IPS-18a (cell line): ENCODE measurements around the gene GJA4.
A peak's percentile ranks its signal among the peaks of the same experiment; 100 is the strongest.
"Not testable (repeated sequence)": the region's sequence is repeated elsewhere in the genome, so short reads cannot be mapped to it uniquely, and the experiment has no call there.

Experiments
- H3K27ac ChIP-seq: one replicate; pipeline ENCODE4 v1.5.1; 2013; ENCODE audit warnings: low read length
- H3K27me3 ChIP-seq: one replicate; pipeline ENCODE4 v1.6.1; 2013; ENCODE audit warnings: mild to moderate bottlenecking, low read length; ENCODE audit not compliant: control insufficient read depth, insufficient read depth
- H3K36me3 ChIP-seq: one replicate; pipeline ENCODE4 v1.6.1; 2013; ENCODE audit warnings: low read depth, low read length; ENCODE audit not compliant: control insufficient read depth
- H3K4me1 ChIP-seq: one replicate; pipeline ENCODE4 v1.6.1; 2013; ENCODE audit warnings: low read depth, low read length; ENCODE audit not compliant: control insufficient read depth
- H3K4me3 ChIP-seq: one replicate; pipeline ENCODE4 v1.5.1; 2013; ENCODE audit warnings: low read length
- H3K9ac ChIP-seq: one replicate; pipeline ENCODE4 v1.6.1; 2013; ENCODE audit warnings: mild to moderate bottlenecking, low read length, moderate library complexity
- H3K9me3 ChIP-seq: one replicate; pipeline ENCODE4 v1.6.1; 2013; ENCODE audit warnings: low read depth, low read length; ENCODE audit not compliant: control insufficient read depth

GJA4 gene

GRCh38 chr1:34771573-34772371 lies 21.0 kb upstream of the GJA4 start:
- Histone ChIP-seq H3K4me3 (no peak overlapping the region), H3K9me3 (no peaks in the 10 kb centered on the region), H3K36me3 (no peaks in the 10 kb centered on the region), H3K27ac (no peak overlapping the region), H3K27me3 (no peaks in the 10 kb centered on the region), H3K9ac (no peak overlapping the region), H3K4me1 (no peaks in the 10 kb centered on the region)

- H3K9me3 ChIP-seq, H3K4me1 ChIP-seq, H3K9ac ChIP-seq, H3K36me3 ChIP-seq, H3K4me3 ChIP-seq, H3K27me3 ChIP-seq, H3K27ac ChIP-seq: not testable (repeated sequence)
Observed at GRCh38 chr1:34773114-34773513, 19.7 kb upstream of the GJA4 start.

- no peak overlapping the region for H3K9ac ChIP-seq
- no peaks in the 10 kb centered on the region for H3K4me1 ChIP-seq
- no peaks in the 10 kb centered on the region for H3K9me3 ChIP-seq
- H3K27me3 ChIP-seq: peaks cover 13% of the 10 kb centered on the region
- no peak overlapping the region for H3K27ac ChIP-seq
- no peaks in the 10 kb centered on the region for H3K36me3 ChIP-seq
- no peak overlapping the region for H3K4me3 ChIP-seq
Observed at GRCh38 chr1:34774957-34775356, 17.8 kb upstream of the GJA4 start.

- Histone ChIP-seq H3K9me3 (no peaks in the 10 kb centered on the region), H3K27ac (no peak overlapping the region), H3K36me3 (no peaks in the 10 kb centered on the region), H3K27me3 (peaks cover 33% of the 10 kb centered on the region), H3K4me1 (peaks cover 2% of the 10 kb centered on the region), H3K4me3 (no peak overlapping the region), H3K9ac (no peak overlapping the region)
Observed at GRCh38 chr1:34776911-34777310, 15.9 kb upstream of the GJA4 start.

GRCh38 chr1:34777519-34778321 lies 15.1 kb upstream of the GJA4 start:
- Histone ChIP-seq H3K4me3 (no peak overlapping the region), H3K9me3 (no peaks in the 10 kb centered on the region), H3K4me1 (peaks cover 6% of the 10 kb centered on the region), H3K27ac (no peak overlapping the region), H3K9ac (no peak overlapping the region), H3K27me3 (peaks cover 41% of the 10 kb centered on the region), H3K36me3 (no peaks in the 10 kb centered on the region)

GRCh38 chr1:34778381-34778780 lies 14.4 kb upstream of the GJA4 start:
- no peaks in the 10 kb centered on the region for H3K36me3 ChIP-seq
- H3K9ac ChIP-seq: no peak overlapping the region
- H3K4me1 ChIP-seq: peaks cover 6% of the 10 kb centered on the region
- peaks cover 45% of the 10 kb centered on the region for H3K27me3 ChIP-seq
- no peak overlapping the region for H3K4me3 ChIP-seq
- H3K27ac ChIP-seq: no peak overlapping the region
- H3K9me3 ChIP-seq: no peaks in the 10 kb centered on the region

- Histone ChIP-seq H3K36me3 (no peaks in the 10 kb centered on the region), H3K27me3 (peaks cover 52% of the 10 kb centered on the region), H3K27ac (no peak overlapping the region), H3K9me3 (no peaks in the 10 kb centered on the region), H3K4me1 (peaks cover 6% of the 10 kb centered on the region), H3K9ac (no peak overlapping the region), H3K4me3 (no peak overlapping the region)
Observed at GRCh38 chr1:34779005-34779404, 13.8 kb upstream of the GJA4 start.

- peaks cover 6% of the 10 kb centered on the region for H3K4me1 ChIP-seq
- no peaks in the 10 kb centered on the region for H3K36me3 ChIP-seq
- H3K27ac ChIP-seq: no peak overlapping the region
- no peak overlapping the region for H3K9ac ChIP-seq
- no peak overlapping the region for H3K4me3 ChIP-seq
- H3K9me3 ChIP-seq: no peaks in the 10 kb centered on the region
- H3K27me3 ChIP-seq: peaks cover 53% of the 10 kb centered on the region
Observed at GRCh38 chr1:34779526-34779925, 13.3 kb upstream of the GJA4 start.

- Histone ChIP-seq H3K9me3 (no peaks in the 10 kb centered on the region), H3K4me3 (no peak overlapping the region), H3K4me1 (peaks cover 6% of the 10 kb centered on the region), H3K9ac (no peak overlapping the region), H3K36me3 (no peaks in the 10 kb centered on the region), H3K27me3 (peaks cover 53% of the 10 kb centered on the region), H3K27ac (no peak overlapping the region)
Observed at GRCh38 chr1:34779962-34780361, 12.8 kb upstream of the GJA4 start.

GRCh38 chr1:34780528-34780927 lies 12.3 kb upstream of the GJA4 start:
- no peak overlapping the region for H3K9ac ChIP-seq
- H3K27me3 ChIP-seq: peaks cover 53% of the 10 kb centered on the region
- H3K36me3 ChIP-seq: no peaks in the 10 kb centered on the region
- peaks cover 6% of the 10 kb centered on the region for H3K4me1 ChIP-seq
- peak overlapping the region; percentile 77 for H3K4me3 ChIP-seq
- no peak overlapping the region for H3K27ac ChIP-seq
- no peaks in the 10 kb centered on the region for H3K9me3 ChIP-seq

GRCh38 chr1:34781071-34781843 lies 11.5 kb upstream of the GJA4 start, which contains the start of gene GJB3:
GJB3 (plus strand) TSS chr1:34781214; CDS start chr1:34784763, 3,549 bp downstream.
- Histone ChIP-seq H3K4me3 (peak within 1 kb of the TSS; percentile 77), H3K27ac (no peak within 1 kb of the TSS), H3K36me3 (no peaks in the 10 kb centered on the region), H3K27me3 (peaks cover 53% of the 10 kb centered on the region), H3K9ac (peak within 1 kb of the TSS; percentile 45), H3K4me1 (peaks cover 6% of the 10 kb centered on the region), H3K9me3 (no peaks in the 10 kb centered on the region)
